ENCODE data around the gene TM4SF20. TPM values are rescaled to one million over a fixed set of nuclear protein-coding genes. Genes with fewer than 3 reads are reported as not detected.

Gene TM4SF20
- 8.0 to 11.5 TPM (median 10.6 TPM) in 5 replicates for total RNA-seq (2022; extraction: Qiagen RNA extraction; ENCODE audit: low read depth)

GRCh38 chr2:227379095-227379494 is at the start of gene TM4SF20:
TSS of gene TM4SF20 (minus strand) at chr2:227379306. CDS start at chr2:227379268, 38 bp downstream.

GRCh38 chr2:227387583-227387982 is 8.5 kb upstream of the TM4SF20 start, which contains the start of gene SCYGR1:
TSS of gene SCYGR1 (minus strand) at chr2:227387949. CDS start at chr2:227387949, 0 bp downstream.

GRCh38 chr2:227324995-227325838 is 53.9 kb downstream of the TM4SF20 start, which contains the start of gene MFF:
TSS of gene MFF (plus strand) at chr2:227325251. CDS start at chr2:227330666, 5,415 bp downstream.

Other genes with a start within 250 kb of the TM4SF20 start
- 0.89 to 2.7 TPM (median 1.9 TPM) in 5 replicates for gene COL4A4, start 215.1 kb downstream of the TM4SF20 start, total RNA-seq (2022; extraction: Qiagen RNA extraction; ENCODE audit: low read depth)
- 0.40 to 1.0 TPM (median 0.72 TPM) in 5 replicates for gene COL4A3, start 214.7 kb downstream of the TM4SF20 start, total RNA-seq (2022; extraction: Qiagen RNA extraction; ENCODE audit: low read depth)
- 107 to 119 TPM (median 114 TPM) in 5 replicates for gene MFF, start 54.1 kb downstream of the TM4SF20 start, total RNA-seq (2022; extraction: Qiagen RNA extraction; ENCODE audit: low read depth)
- gene SCYGR1, start 8.6 kb upstream of the TM4SF20 start, total RNA-seq (2022; extraction: Qiagen RNA extraction; ENCODE audit: low read depth), result not detected in 5 replicates
- 105 to 141 TPM (median 128 TPM) in 5 replicates for gene AGFG1, start 92.8 kb upstream of the TM4SF20 start, total RNA-seq (2022; extraction: Qiagen RNA extraction; ENCODE audit: low read depth)
- gene SCYGR2, start 219.6 kb upstream of the TM4SF20 start, total RNA-seq (2022; extraction: Qiagen RNA extraction; ENCODE audit: low read depth), result not detected in 5 replicates
- gene SCYGR3, start 235.5 kb upstream of the TM4SF20 start, total RNA-seq (2022; extraction: Qiagen RNA extraction; ENCODE audit: low read depth), result not detected in 5 replicates
- not detected in 5 replicates for gene SCYGR4, start 238.2 kb upstream of the TM4SF20 start, total RNA-seq (2022; extraction: Qiagen RNA extraction; ENCODE audit: low read depth)